Spleen (tissue), 7 donors: ENCODE data around the gene CD24.
"Not testable (repeated sequence)": the region's sequence is repeated elsewhere in the genome, so short reads cannot be mapped to it uniquely, and the experiment has no call there.

ENCODE experiments used
- CTCF ChIP-seq, 11 experiments: fragments of 200-600 bp in 7 of 11; fragments of 450-650 bp in 4 of 11; sonication (generic) in 4 of 11; IDR thresholded peaks in 8 of 11; conservative IDR thresholded peaks in 3 of 11; 1 replicate in 7 of 11; 2 replicates in 4 of 11; pipeline versions ENCODE4 v1.4.0 to v1.8.0; 2016 to 2021; ENCODE audit warnings: antibody characterized with exemption in 11 of 11, inconsistent platforms in 4 of 11, mild to moderate bottlenecking in 1 of 11
- POLR2AphosphoS5 ChIP-seq, 3 donors: sonication (generic); formaldehyde crosslinking; IDR thresholded peaks; one replicate each; pipeline ENCODE4 v1.5.1; 2017; ENCODE audit warnings: antibody characterized with exemption in 3 of 3
- donor health status: DM: no; HTN: no; CAD: no; lungs with moderate emphysema.
- donor health status: DM: no; HTN: no; CAD: no.
- donor health status: DM: no; HTN: no; CAD: no.

- not testable (repeated sequence) for TF ChIP-seq CTCF (IDR thresholded peaks at IDR 0.05 in 8 of 11, conservative IDR thresholded peaks at IDR 0.05 in 3 of 11); POLR2AphosphoS5 (IDR thresholded peaks at IDR 0.05)
These were observed 45.1 kb upstream of the CD24 start for GRCh38 chr6:107019628-107020027.
